H1 (cell line): ENCODE results near the gene PPP1CA. TPM values are rescaled to one million over a fixed set of nuclear protein-coding genes. Genes with fewer than 3 reads are reported as not detected.

Experiments used
- CTCF ChIA-PET: fragments of 300-600 bp; sonication (Branson Sonifier 250); formaldehyde crosslinking; loops from one replicate; lab custom pipeline; 2021; ENCODE audit not compliant: partially characterized antibody; lab: Charles Lee
- POLR2A ChIA-PET: fragments of 300-600 bp; sonication (Branson Sonifier 250); formaldehyde crosslinking; loops from one replicate; lab custom pipeline; 2021; ENCODE audit warnings: inconsistent platforms; ENCODE audit not compliant: partially characterized antibody; lab: Charles Lee
- DNase-seq, 2 experiments: peaks; one replicate each; pipeline versions ENCODE4 v3.0.0 to v3.0.0-alpha.2; 2010 to 2022; ENCODE audit warnings: low spot score in 2 of 2, low read depth in 1 of 2, mixed read lengths in 1 of 2
- FAIRE-seq: peaks from 2 replicates; lab custom pipeline; 2011; peaks lifted over from hg19 to GRCh38; lab: Jason Lieb, UNC
- H2AFZ ChIP-seq: 2 replicates; pipeline ENCODE4 v1.8.1; 2012; ENCODE audit warnings: low read length, inconsistent platforms
- H2AK5ac ChIP-seq: 2 replicates; pipeline ENCODE4 v1.6.1; 2013; ENCODE audit warnings: low read depth, low read length
- H2BK120ac ChIP-seq: replicated peaks from 2 replicates; pipeline ENCODE3; 2013; ENCODE audit warnings: low read depth, low read length, inconsistent platforms
- H2BK12ac ChIP-seq: 2 replicates; pipeline ENCODE4 v1.6.1; 2013; ENCODE audit warnings: low read depth, low read length
- H2BK15ac ChIP-seq: 2 replicates; pipeline ENCODE4 v1.6.1; 2013; ENCODE audit warnings: low read length
- H2BK20ac ChIP-seq: 2 replicates; pipeline ENCODE4 v1.6.1; 2013; ENCODE audit warnings: low read length
- H2BK5ac ChIP-seq: 2 replicates; pipeline ENCODE4 v1.6.1; 2013; ENCODE audit warnings: low read depth, low read length
- H3K14ac ChIP-seq: 2 replicates; pipeline ENCODE4 v1.6.1; 2013; ENCODE audit warnings: inconsistent platforms; ENCODE audit not compliant: insufficient read length
- H3K18ac ChIP-seq: 2 replicates; pipeline ENCODE4 v1.6.1; 2013; ENCODE audit warnings: low read length; ENCODE audit errors: extremely low read depth
- H3K23ac ChIP-seq: 2 replicates; pipeline ENCODE4 v1.6.1; 2013; ENCODE audit warnings: inconsistent platforms; ENCODE audit not compliant: insufficient read length
- H3K23me2 ChIP-seq: 2 replicates; pipeline ENCODE4 v1.6.1; 2013; ENCODE audit warnings: low read depth, low read length
- H3K27ac ChIP-seq: 2 replicates; pipeline ENCODE4 v1.6.1; 2011; ENCODE audit warnings: low read depth, low read length, inconsistent platforms
- H3K27me3 ChIP-seq, 4 experiments: replicated peaks in 1 of 4; 1 replicate in 1 of 4; 2 replicates in 3 of 4; pipeline versions ENCODE4 v1.6.1 to v1.8.1; 2011 to 2013; ENCODE audit warnings: low read length in 3 of 4, mild to moderate bottlenecking in 3 of 4, inconsistent platforms in 2 of 4, mixed read lengths in 2 of 4, moderate library complexity in 1 of 4; ENCODE audit not compliant: control insufficient read depth in 3 of 4, insufficient read depth in 3 of 4; ENCODE audit errors: extremely low read depth in 1 of 4
- H3K36me3 ChIP-seq, 4 experiments: 2 replicates each; pipeline versions ENCODE4 v1.6.1 to v1.8.1; 2011 to 2013; ENCODE audit warnings: mild to moderate bottlenecking in 4 of 4, low read length in 3 of 4, moderate library complexity in 2 of 4, control low read depth in 1 of 4, inconsistent platforms in 1 of 4; ENCODE audit not compliant: insufficient read depth in 4 of 4, control insufficient read depth in 2 of 4
- H3K4ac ChIP-seq: replicated peaks from 2 replicates; pipeline ENCODE3; 2013; ENCODE audit warnings: low read length, low read depth, mixed read lengths, inconsistent platforms; ENCODE audit not compliant: insufficient read length
- H3K4me1 ChIP-seq, 4 experiments: replicated peaks in 1 of 4; 1 replicate in 1 of 4; 2 replicates in 3 of 4; pipeline versions ENCODE4 v1.6.1 to v1.8.1; 2011 to 2013; ENCODE audit warnings: low read length in 3 of 4, inconsistent platforms in 2 of 4, mixed read lengths in 1 of 4; ENCODE audit not compliant: insufficient read depth in 4 of 4, control insufficient read depth in 3 of 4
- H3K4me2 ChIP-seq, 2 experiments: 2 replicates each; pipeline versions ENCODE4 v1.6.1 to v1.8.1; 2011 to 2013; ENCODE audit warnings: low read depth in 2 of 2, low read length in 2 of 2, control low read depth in 1 of 2, inconsistent platforms in 1 of 2, mild to moderate bottlenecking in 1 of 2; ENCODE audit not compliant: insufficient read depth in 1 of 2
- H3K4me3 ChIP-seq, 4 experiments: fragments of 200-600, 300-600 bp in 1 of 4; sonication (generic), shearing (Covaris generic), sonication (Bioruptor Twin) in 1 of 4; 2 replicates each; pipeline versions ENCODE4 v1.5.1 to v1.8.1; 2011 to 2016; ENCODE audit warnings: low read length in 4 of 4, low read depth in 3 of 4, control low read depth in 2 of 4, inconsistent platforms in 2 of 4, mild to moderate bottlenecking in 2 of 4, mixed read lengths in 1 of 4, moderate library complexity in 1 of 4; ENCODE audit not compliant: insufficient read depth in 2 of 4; ENCODE audit errors: extremely low read depth in 1 of 4
- H3K56ac ChIP-seq: replicated peaks from 2 replicates; pipeline ENCODE3; 2013; ENCODE audit warnings: low read depth, mild to moderate bottlenecking, mixed read lengths, low read length, inconsistent platforms; ENCODE audit not compliant: insufficient read length
- H3K79me1 ChIP-seq: 2 replicates; pipeline ENCODE4 v1.6.1; 2013; ENCODE audit warnings: low read depth, low read length, control low read depth
- H3K79me2 ChIP-seq, 2 experiments: 2 replicates each; pipeline versions ENCODE4 v1.6.1 to v1.8.1; 2012 to 2013; ENCODE audit warnings: low read length in 2 of 2, mild to moderate bottlenecking in 2 of 2, inconsistent platforms in 1 of 2; ENCODE audit not compliant: insufficient read depth in 2 of 2, control insufficient read depth in 1 of 2
- H3K9ac ChIP-seq, 4 experiments: replicated peaks in 1 of 4; 1 replicate in 1 of 4; 2 replicates in 3 of 4; pipeline versions ENCODE4 v1.6.1 to v1.8.1; 2011 to 2013; ENCODE audit warnings: low read depth in 3 of 4, low read length in 3 of 4, control low read depth in 2 of 4, mild to moderate bottlenecking in 2 of 4, moderate library complexity in 2 of 4, inconsistent platforms in 1 of 4; ENCODE audit errors: extremely low read depth in 1 of 4
- H3K9me3 ChIP-seq, 2 experiments: 2 replicates each; pipeline versions ENCODE4 v1.6.1 to v1.8.1; 2012 to 2013; ENCODE audit warnings: mild to moderate bottlenecking in 2 of 2, moderate library complexity in 2 of 2, control low read depth in 1 of 2, inconsistent platforms in 1 of 2, low read depth in 1 of 2, low read length in 1 of 2, mixed read lengths in 1 of 2; ENCODE audit not compliant: insufficient read depth in 2 of 2
- H4K20me1 ChIP-seq, 2 experiments: replicated peaks in 1 of 2; 2 replicates each; pipeline versions ENCODE3 to v1.8.1; 2011 to 2013; ENCODE audit warnings: inconsistent platforms in 2 of 2, low read length in 2 of 2, mild to moderate bottlenecking in 1 of 2; ENCODE audit not compliant: insufficient read depth in 2 of 2, control insufficient read depth in 1 of 2
- H4K5ac ChIP-seq: 2 replicates; pipeline ENCODE4 v1.6.1; 2013; ENCODE audit warnings: low read length, low read depth, mixed read lengths, inconsistent platforms; ENCODE audit not compliant: insufficient read length
- H4K8ac ChIP-seq: 2 replicates; pipeline ENCODE4 v1.8.0; 2013; ENCODE audit warnings: mild to moderate bottlenecking, moderate library complexity, low read length, inconsistent platforms; ENCODE audit not compliant: insufficient read depth; ENCODE audit errors: extremely low read depth
- H4K91ac ChIP-seq: replicated peaks from 2 replicates; pipeline ENCODE3; 2013; ENCODE audit warnings: low read length, mixed read lengths, inconsistent platforms; ENCODE audit not compliant: insufficient read length
- EP300 ChIP-seq, 2 experiments: IDR thresholded peaks; 1 replicate in 1 of 2; 2 replicates in 1 of 2; pipeline ENCODE4 v1.6.1; 2011 to 2012; ENCODE audit warnings: low read depth in 2 of 2, low read length in 2 of 2, mild to moderate bottlenecking in 2 of 2, borderline replicate concordance in 1 of 2, inconsistent platforms in 1 of 2, moderate library complexity in 1 of 2
- FOSL1 ChIP-seq: IDR thresholded peaks from 2 replicates; pipeline ENCODE4 v1.6.1; 2011; ENCODE audit warnings: mild to moderate bottlenecking, low read depth, low read length, moderate library complexity; ENCODE audit not compliant: insufficient read depth
- GTF2F1 ChIP-seq: IDR thresholded peaks from 2 replicates; pipeline ENCODE4 v1.6.1; 2012; ENCODE audit warnings: low read depth, low read length, improper control_type of control experiment, borderline replicate concordance
- JUND ChIP-seq: IDR thresholded peaks from 2 replicates; pipeline ENCODE4 v1.6.1; 2011; ENCODE audit warnings: mild to moderate bottlenecking, improper control_type of control experiment, low read length
- KDM4A ChIP-seq: IDR thresholded peaks from one replicate; pipeline ENCODE4 v1.7.1; 2012; ENCODE audit warnings: low read depth, mild to moderate bottlenecking, moderate library complexity, low read length, inconsistent platforms; ENCODE audit not compliant: severe bottlenecking
- POU5F1 ChIP-seq: IDR thresholded peaks from 2 replicates; pipeline ENCODE4 v1.6.1; 2011; ENCODE audit warnings: low read depth, mild to moderate bottlenecking, low read length, moderate library complexity
- SP1 ChIP-seq: IDR thresholded peaks from 2 replicates; pipeline ENCODE4 v1.6.1; 2011; ENCODE audit warnings: low read depth, low read length
- TAF7 ChIP-seq: optimal IDR thresholded peaks from 2 replicates; pipeline ENCODE3; 2011; ENCODE audit warnings: low read depth, mild to moderate bottlenecking, inconsistent platforms, low read length, moderate library complexity, borderline replicate concordance
- WGBS, 2 experiments: shearing (Covaris generic) in 1 of 2; methylation state at CpG; one replicate each; pipeline versions ENCODE4 v1.1.6 to v1.1.7; 2013 to 2015; ENCODE audit warnings: low lambda C conversion rate in 2 of 2, mixed read lengths in 2 of 2, inconsistent platforms in 1 of 2, low coverage in 1 of 2, missing lambda C conversion rate in 1 of 2; ENCODE audit not compliant: insufficient replicate concordance in 2 of 2, insufficient coverage in 1 of 2, insufficient read length in 1 of 2; ENCODE audit errors: extremely low coverage in 1 of 2, missing lambda C conversion rate in 1 of 2; 5-methylcytosine and 5-hydroxymethylcytosine counted together
- polyA plus RNA-seq, 7 experiments: library from polyadenylated mRNA; depleted of rRNA in 3 of 7; stranded (reverse) in 5 of 7; unstranded in 2 of 7; fragments of >200 nt in 5 of 7; fragments of 200-250 nt in 2 of 7; gene quantifications; 1 replicate in 5 of 7; 2 replicates in 1 of 7; 4 replicates in 1 of 7; pipeline versions ENCODE4 v1.2.1 to v1.2.3, GENCODE V29; 2011 to 2013; ENCODE audit warnings: missing spikeins in 2 of 7, mixed read lengths in 2 of 7
- total RNA-seq: library from RNA; stranded (reverse); fragmentation: NEBNext Ultra II Directional; extraction: Animal tissue kit (Norgen Biotek cat#: 25700); gene quantifications from 2 replicates; pipeline ENCODE4 v1.2.1, GENCODE V29; 2021
- TF ChIP-seq, protein P1 (sequence below): IDR thresholded peaks from 2 replicates; pipeline ENCODE4 v1.6.1; 2011; ENCODE audit warnings: low read length, improper control_type of control experiment

Gene PPP1CA
- total and polyA plus RNA-seq, 2 of the 8 experiments (the other 6 are each of a cell fraction or from before 2014, with no cell fraction given) = 198 to 359 TPM

DNA sequence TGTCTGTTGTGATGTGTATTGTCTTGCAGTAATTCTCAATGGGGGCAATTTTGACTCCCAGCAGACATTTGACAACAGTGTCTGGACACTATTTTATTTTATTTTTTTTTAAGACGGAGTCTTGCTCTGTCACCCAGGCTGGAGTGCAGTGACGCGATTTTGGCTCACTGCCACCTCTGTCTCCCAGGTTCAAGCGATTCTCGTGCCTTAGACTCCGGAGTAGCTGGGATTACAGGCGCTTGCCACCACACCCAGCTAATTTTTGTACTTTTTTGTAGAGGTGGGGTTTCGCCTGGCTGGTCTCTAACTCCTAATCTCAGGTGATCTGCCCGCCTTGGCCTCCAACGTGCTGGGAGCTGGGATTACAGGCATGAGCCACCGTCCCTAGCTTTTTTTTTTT is 28.1 kb upstream of the PPP1CA start:
- Histone ChIP-seq H3K18ac (no peak overlapping the region), H2BK12ac (no peak overlapping the region), H3K4me2 (peak overlapping the region in 1 of 2 experiments; percentile 60; a peak in 1 of 4 replicates), H3K14ac (no peak overlapping the region), H3K27me3 (no peaks in the 10 kb centered on the region), H2BK120ac (no peak overlapping the region), H2BK5ac (no peak overlapping the region), H3K27ac (no peak overlapping the region), H3K23ac (no peak overlapping the region), H3K79me2 (peaks cover 0 to 9% of the 10 kb centered on the region in 2 experiments; a peak in 2 of 4 replicates), H3K36me3 (peaks cover 3 to 13% (median 8%) of the 10 kb centered on the region in 4 experiments; a peak in 7 of 8 replicates), H3K23me2 (peaks cover 10% of the 10 kb centered on the region), H3K4me3 (no peak overlapping the region), H3K9ac (no peak overlapping the region), H4K91ac (no peak overlapping the region), H4K20me1 (peaks cover 0 to 6% of the 10 kb centered on the region in 2 experiments), H3K4ac (no peak overlapping the region), H2AK5ac (no peak overlapping the region), H2AFZ (no peak overlapping the region), H3K9me3 (no peaks in the 10 kb centered on the region), H2BK15ac (no peak overlapping the region), H4K5ac (no peak overlapping the region), H4K8ac (0 out of 2 replicates have a peak overlapping the region, but pooled peaks have one; percentile 21), H3K79me1 (peaks cover 5% of the 10 kb centered on the region)
- ChIA-PET CTCF (interaction anchor here (3.8 kb wide), 1 partner anchor 29 kb away, joined by 10 read pairs; the partner anchor contains the start of gene PPP1CA), POLR2A (interaction anchor here (0.7 to 12.5 kb wide), 6 partner anchors 8 to 34 kb away, joined by 3 to 104 read pairs (median 6); partner anchors contain the start of genes CABP4, CARNS1 and PTPRCAP)
- FAIRE-seq (no peak), DNase-seq (no peak)
- no peak for TF ChIP-seq KDM4A
- TF ChIP-seq GTF2F1 = no peak
- no peak for TF ChIP-seq EP300 (IDR thresholded peaks at IDR 0.05; ENCODE audit: borderline replicate concordance in 1 of 2, low read depth in 2 of 2, low read length in 2 of 2)
- no peak for TF ChIP-seq FOSL1
- TF ChIP-seq, protein P1, sequence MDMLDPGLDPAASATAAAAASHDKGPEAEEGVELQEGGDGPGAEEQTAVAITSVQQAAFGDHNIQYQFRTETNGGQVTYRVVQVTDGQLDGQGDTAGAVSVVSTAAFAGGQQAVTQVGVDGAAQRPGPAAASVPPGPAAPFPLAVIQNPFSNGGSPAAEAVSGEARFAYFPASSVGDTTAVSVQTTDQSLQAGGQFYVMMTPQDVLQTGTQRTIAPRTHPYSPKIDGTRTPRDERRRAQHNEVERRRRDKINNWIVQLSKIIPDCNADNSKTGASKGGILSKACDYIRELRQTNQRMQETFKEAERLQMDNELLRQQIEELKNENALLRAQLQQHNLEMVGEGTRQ = no peak
- TF ChIP-seq JUND = no peak
- TF ChIP-seq TAF7 = no peak
- TF ChIP-seq SP1 = no peak
- no peak for TF ChIP-seq POU5F1
- TF ChIP-seq, all 59 proteins: peak for 0
- Histone ChIP-seq H3K56ac (no peak overlapping the region), H2BK20ac (no peak overlapping the region), H3K4me1 (peaks cover 0 to 12% (median 4%) of the 10 kb centered on the region in 4 experiments; a peak in 6 of 7 replicates)
- 93% methylated on average over 11 of the region's 11 CpGs; no CpG with 5 or more reads in 1 of the 2 experiments for WGBS, 2 experiments
